T47D (cell line): ENCODE measurements around the gene ABCB6.
"Not testable (repeated sequence)": the region's sequence is repeated elsewhere in the genome, so short reads cannot be mapped to it uniquely, and the experiment has no call there.

Source experiments
- DNase-seq, 2 experiments: peaks; one replicate each; pipeline versions ENCODE4 v3.0.0 to v3.0.0-alpha.2; 2011 to 2012; ENCODE audit warnings: low read depth in 1 of 2, low spot score in 1 of 2
- JUND ChIP-seq: IDR thresholded peaks from 2 replicates; pipeline ENCODE4 v1.6.1; 2012; ENCODE audit warnings: low read depth
- in situ Hi-C: cut with HindIII; loops from 2 replicates; pipeline ENCODE4 v1.10.0; 2016; ENCODE audit warnings: low sequenced_read_pairs, low pct_unique_long_range_greater_than_20kb

Gene ABCB6

DNA sequence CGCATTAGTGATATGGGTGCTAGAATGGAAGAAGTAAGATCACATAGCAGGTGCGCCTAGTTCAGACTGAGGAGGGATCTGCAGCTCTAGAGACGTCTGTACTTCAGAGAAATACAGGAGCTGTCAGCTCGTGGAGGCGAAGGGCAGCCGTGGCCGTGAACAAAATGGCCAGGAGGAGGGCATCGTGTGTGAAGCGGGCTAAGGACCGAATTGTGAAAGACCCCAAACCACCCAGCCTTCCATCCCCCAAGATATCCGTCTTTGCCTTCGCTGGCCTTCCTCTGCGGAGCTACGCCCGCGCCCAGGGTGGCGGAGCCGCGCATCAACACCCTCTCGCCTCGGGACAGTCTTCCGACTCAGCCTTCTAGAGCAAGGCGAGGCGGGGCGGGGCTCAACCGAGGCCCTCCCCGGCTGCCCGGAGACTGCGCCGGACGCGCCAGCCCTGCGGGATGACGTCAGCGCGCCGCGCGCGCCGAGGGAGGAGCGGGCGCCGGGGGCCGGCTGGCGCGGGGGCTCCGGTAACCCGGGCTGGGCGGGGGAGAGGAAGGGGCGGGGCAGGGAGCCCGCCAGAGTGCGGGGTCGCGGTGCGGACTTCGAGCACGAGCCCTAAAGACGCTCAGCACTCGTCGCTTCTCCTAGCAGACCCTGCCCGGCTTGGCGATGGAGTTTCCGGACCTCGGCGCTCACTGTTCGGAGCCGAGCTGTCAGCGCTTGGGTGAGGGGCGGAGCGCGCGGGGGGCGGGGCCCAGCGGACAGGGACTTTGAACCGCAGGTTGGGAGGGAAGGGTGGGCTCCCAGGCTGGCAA, 12.2 kb downstream of the ABCB6 start, which contains the start of gene ZFAND2B:
Gene ZFAND2B (plus strand): TSS at position 455 of the 806 bp plus-strand sequence. CDS start 206 bp downstream, at position 661.
- in situ Hi-C loops, result no loop called here
- TF ChIP-seq JUND, result no peak
- peak; percentile 85 to 93 for DNase-seq

- DNase-seq, result no peak
- in situ Hi-C loops, result no loop called here
- no peak for TF ChIP-seq JUND
Observed at GRCh38 chr2:219205981-219206327, 12.8 kb downstream of the ABCB6 start.

DNA sequence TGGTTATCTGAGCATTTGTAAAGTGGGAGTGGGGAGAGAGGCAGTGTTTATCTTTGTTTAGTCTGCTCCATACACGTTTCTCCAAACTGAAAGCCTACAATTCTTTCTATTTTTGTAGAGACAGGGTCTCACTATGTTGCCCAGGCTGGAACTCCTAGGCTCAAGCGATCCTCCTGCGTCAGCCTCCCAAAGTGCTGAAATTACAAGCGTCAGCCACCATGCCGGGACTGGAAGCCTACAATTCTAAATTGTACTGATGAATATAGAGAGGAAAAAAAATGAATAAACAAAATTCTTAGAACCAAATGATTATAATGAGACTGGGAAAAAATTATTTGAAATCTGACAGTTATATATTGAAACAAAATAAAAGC, 13.6 kb downstream of the ABCB6 start:
- TF ChIP-seq JUND, result no peak
- no peak for DNase-seq
- in situ Hi-C loops, result no loop called here

DNA sequence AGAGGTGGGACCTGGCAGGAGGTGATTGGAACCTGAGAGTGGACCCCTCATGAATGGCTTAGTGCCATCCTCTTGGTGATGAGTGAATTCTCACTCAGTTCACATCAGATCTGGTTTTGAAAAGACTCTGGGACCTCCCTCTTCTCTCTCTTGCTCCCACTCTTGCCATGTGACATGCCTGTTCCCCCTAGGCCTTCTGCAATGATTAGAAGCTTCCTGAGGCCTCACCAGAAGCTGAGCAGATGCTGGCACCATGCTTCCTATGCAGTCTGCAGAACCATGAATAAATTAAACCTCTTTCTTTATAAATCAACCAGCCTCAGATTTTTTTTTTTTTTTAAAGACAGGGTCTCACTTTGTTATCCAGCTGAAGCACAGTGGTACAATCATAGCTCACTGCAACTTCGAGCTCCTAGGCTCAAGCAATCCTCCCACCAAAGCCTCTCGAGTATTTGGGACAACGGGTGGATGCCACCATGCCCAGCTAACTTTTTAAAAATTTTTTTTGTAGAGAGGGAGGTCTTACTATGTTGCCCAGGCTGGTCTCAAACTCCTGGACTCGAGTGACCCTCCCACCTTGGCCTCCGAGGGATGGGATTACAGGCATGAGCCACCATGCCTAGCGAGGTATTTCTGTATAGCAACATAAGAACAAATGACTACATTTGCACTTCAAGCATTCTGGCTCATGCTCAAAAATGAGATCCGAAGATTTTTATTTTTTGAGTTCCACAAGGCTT, 14.2 kb downstream of the ABCB6 start:
- TF ChIP-seq JUND, result no peak
- DNase-seq, result no peak
- in situ Hi-C loops, result no loop called here

- DNase-seq, in situ Hi-C loops: not testable (repeated sequence)
Observed at GRCh38 chr2:219201331-219201730, 17.4 kb downstream of the ABCB6 start.

DNA sequence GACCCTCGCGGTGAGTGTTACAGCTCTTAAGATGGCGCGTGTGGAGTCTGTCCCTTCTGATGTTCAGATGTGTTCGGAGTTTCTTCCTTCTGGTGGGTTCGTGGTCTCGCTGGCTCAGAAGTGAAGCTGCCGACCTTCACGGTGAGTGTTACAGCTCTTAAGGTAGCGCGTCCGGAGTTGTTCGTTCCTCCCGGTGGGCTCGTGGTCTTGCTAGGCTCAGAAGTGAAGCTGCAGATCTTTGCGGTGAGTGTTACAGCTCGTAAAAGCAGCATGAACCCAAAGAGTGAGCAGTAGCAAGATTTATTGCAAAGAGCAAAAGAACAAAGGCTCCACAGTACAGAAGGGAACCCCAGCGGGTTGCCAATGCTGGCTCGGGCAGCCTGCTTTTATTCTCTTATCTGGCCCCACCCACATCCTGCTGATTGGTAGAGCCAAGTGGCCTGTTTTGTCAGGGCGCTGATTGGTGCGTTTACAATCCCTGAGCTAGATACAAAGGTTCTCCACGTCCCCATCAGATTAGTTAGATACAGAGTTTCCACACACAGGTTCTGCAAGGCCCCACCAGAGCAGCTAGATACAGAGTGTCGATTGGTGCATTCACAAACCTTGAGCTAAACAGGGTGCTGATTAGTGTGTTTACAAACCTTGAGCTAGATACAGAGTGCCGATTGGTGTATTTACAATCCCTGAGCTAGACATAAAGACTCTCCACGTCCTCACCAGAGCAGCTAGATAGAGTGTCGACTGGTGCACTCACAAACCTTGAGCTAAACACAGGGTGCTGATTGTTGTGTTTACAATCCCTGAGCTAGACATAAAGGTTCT, 18.0 kb downstream of the ABCB6 start:
- in situ Hi-C loops, DNase-seq: not testable (repeated sequence)

DNA sequence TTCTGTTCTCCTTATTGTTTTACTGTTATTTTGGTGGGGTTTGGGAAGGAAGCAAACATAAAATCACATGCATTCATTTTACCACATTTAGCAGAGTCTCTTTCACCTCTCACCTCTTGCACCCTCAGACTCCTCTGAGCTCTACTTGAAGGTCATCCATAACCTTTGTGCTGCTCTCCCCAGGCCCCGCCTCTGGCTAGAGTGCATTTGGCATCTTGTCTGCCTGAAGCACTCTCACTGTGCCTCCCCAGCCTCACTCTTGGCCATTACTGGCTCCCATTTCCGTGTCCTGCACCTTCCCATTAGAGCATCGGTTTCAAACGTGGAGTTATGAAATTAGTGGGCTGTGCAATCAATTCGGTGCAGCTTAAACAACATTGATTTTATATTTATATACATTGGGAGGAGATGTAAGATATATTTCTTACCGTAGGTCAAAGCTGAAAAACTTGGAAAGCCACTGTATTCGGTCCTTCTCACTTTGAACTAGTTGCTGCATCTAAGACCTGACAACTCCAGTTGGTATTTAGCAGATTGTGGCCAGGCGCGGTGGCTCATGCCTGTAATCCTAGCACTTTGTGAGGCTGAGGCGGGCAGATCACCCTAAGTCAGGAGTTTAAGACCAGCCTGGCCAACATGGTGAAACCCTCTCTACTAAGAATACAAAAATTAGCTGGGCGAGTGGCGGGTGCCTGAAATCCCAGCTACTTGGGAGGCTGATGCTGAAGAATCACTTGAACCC, 19.1 kb downstream of the ABCB6 start:
- no peak for TF ChIP-seq JUND
- in situ Hi-C loops, result no loop called here
- DNase-seq, result no peak

DNA sequence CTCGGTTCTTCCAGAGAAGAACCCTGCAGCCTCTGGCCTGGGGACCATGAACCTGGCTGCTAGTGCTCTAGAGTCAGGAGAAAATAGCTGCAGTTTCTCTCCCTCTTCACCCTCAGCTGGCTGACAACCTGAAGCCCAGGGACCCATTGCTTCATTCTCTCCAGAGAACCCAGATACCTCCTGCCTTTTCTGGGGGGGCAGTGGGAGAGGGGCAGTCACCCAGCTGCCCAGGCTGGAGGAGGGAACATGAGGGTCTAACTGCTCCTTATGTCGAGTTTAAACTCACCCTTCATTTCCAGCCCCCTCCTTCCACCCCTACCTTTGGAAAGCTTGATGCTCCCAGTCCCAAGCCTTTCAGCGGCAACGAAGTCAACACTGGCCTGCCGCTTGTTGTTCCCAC, 19.8 kb downstream of the ABCB6 start:
- TF ChIP-seq JUND, result no peak
- in situ Hi-C loops, result no loop called here

DNA sequence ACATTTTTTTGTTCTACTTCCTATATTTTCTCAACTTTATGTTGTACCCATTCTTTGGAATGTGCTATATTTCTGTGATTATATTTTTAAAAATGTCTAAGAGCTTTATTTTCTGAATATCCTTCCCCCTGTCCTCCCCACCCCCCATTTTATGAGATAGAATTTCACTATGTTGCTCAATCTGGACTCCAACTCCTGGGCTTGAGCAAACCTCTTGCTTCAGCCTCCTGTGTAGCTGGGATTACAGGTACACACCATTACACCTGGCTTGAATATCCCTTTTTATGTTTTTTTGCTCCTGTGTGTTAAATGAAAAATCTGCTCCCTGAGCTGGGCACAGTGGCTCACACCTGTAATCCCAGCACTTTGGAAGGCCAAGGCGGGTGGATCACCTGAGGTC, 21.4 kb downstream of the ABCB6 start:
- no peak for TF ChIP-seq JUND
- no peak for DNase-seq
- in situ Hi-C loops, result no loop called here

More for the DNA sequence above, 19.8 kb downstream of the ABCB6 start:
- no peak for DNase-seq

DNA sequence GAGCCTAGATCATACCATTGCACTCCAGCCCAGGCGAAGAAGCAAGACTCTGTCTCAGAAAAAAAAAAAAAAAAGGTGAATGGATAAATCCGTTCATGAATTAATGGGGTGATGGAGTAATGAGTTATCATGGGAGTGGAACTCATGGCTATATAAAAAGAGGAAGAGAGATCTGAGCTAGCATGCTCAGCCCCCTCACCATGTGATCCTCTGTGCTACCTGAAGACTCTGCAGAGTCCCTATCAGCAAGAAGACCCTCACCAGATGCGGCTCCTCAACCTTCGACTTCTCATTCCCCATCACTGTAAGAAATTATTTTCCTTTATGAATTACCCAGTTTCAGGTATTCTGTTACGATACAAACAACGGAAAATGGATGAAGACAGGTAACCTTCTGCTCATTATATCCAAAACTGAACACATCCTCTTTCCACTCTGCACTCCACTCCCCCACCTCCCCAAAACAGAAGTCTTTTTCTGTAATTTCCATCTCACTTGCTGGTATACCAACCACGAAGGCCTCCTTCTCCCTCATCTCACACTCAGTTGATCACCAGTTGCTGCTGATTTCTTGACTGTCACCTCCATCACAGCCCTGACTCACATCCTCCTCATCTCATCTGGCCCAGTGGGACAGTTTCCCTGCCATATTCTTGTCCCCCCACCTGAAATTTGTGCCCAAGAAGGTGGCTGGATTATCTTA, 31.9 kb downstream of the ABCB6 start:
- no peak for TF ChIP-seq JUND
- in situ Hi-C loops, result no loop called here
- DNase-seq, result no peak

GRCh38 chr2:219184121-219184520, 34.6 kb downstream of the ABCB6 start:
- no peak for TF ChIP-seq JUND
- no peak for DNase-seq
- in situ Hi-C loops, result no loop called here

GRCh38 chr2:219183151-219183772, 35.5 kb downstream of the ABCB6 start:
- TF ChIP-seq JUND, result no peak
- no peak for DNase-seq
- in situ Hi-C loops, result no loop called here
